Body of pancreas (tissue), 4 donors: ENCODE measurements around the gene ARF3.

Experiments
- CTCF ChIP-seq, 7 experiments: fragments of 450-650 bp in 4 of 7; fragments of 200-600 bp in 3 of 7; sonication (generic) in 3 of 7; IDR thresholded peaks; one replicate each; pipeline ENCODE4 v1.5.1; 2016 to 2019; ENCODE audit warnings: antibody characterized with exemption in 7 of 7
- POLR2A ChIP-seq, 3 donors: fragments of 450-650 bp; IDR thresholded peaks; one replicate each; pipeline ENCODE4 v1.6.1; 2016; ENCODE audit warnings: antibody characterized with exemption in 3 of 3, mild to moderate bottlenecking in 2 of 3

DNA sequence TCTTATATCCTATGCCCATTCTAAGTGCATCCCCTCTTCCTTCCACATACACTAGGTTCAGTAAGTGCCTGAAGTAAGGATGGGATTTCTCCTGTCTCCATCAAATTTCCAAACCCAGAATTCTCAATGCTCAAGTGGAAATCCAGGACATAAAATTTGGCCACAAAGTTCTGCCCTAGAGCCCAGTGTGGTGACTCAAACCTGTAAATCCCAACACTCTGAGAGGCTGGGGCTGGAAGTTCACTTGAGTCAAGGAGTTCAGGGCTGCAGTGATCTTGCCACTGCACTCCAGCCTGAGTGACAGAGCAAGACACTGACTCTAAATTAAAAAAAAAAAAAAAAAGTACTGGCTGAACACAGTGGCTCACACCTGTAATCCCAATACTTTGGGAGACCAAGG is 4.5 kb upstream of the ARF3 start:
- TF ChIP-seq CTCF (IDR thresholded peaks at IDR 0.05) (no peak), POLR2A (IDR thresholded peaks at IDR 0.05) (no peak)
